MCF 10A (cell line): ENCODE results near the gene RPS6KA2. TPM values are rescaled to one million over a fixed set of nuclear protein-coding genes. Genes with fewer than 3 reads are reported as not detected.
"Not testable (repeated sequence)": the region's sequence is repeated elsewhere in the genome, so short reads cannot be mapped to it uniquely, and the experiment has no call there.

ENCODE experiments used
- BruUV-seq: library from RNA; stranded (reverse); fragments of 400-500 nt; replicated peaks from 2 replicates; lab custom pipeline; 2021; lab: Mats Ljungman, UMichigan
- CTCF ChIA-PET: fragments of 300-600 bp; sonication (Branson Sonifier 250); formaldehyde crosslinking; extraction: SDS; loops from one replicate; lab custom pipeline; 2021; ENCODE audit warnings: antibody characterized with exemption, inconsistent platforms; lab: Yijun Ruan, JAX
- POLR2A ChIA-PET: fragments of 300-600, 350-650 bp; sonication (Branson Sonifier 250); formaldehyde crosslinking; extraction: SDS; loops from one replicate; lab custom pipeline; 2020; ENCODE audit warnings: antibody characterized with exemption, inconsistent platforms; lab: Yijun Ruan, JAX
- DNase-seq: peaks from one replicate; pipeline ENCODE4 v3.0.0-alpha.2; 2018; ENCODE audit not compliant: unreplicated experiment
- H3K27ac Mint-ChIP-seq: one replicate; pipeline ENCODE4 v1.8.0; 2022; ENCODE audit warnings: mild to moderate bottlenecking, low read depth, mixed read lengths; ENCODE audit not compliant: unreplicated experiment
- H3K27me3 Mint-ChIP-seq: one replicate; pipeline ENCODE4 v1.8.0; 2022; ENCODE audit warnings: mixed read lengths; ENCODE audit not compliant: insufficient read depth, unreplicated experiment
- H3K36me3 Mint-ChIP-seq: one replicate; pipeline ENCODE4 v1.8.0; 2022; ENCODE audit warnings: mild to moderate bottlenecking, moderate library complexity, mixed read lengths; ENCODE audit not compliant: insufficient read depth, unreplicated experiment
- H3K4me1 Mint-ChIP-seq: one replicate; pipeline ENCODE4 v1.8.0; 2022; ENCODE audit warnings: mixed read lengths; ENCODE audit not compliant: insufficient read depth, unreplicated experiment
- H3K4me3 Mint-ChIP-seq: one replicate; pipeline ENCODE4 v1.8.0; 2022; ENCODE audit warnings: mild to moderate bottlenecking, moderate library complexity, mixed read lengths; ENCODE audit not compliant: unreplicated experiment
- H3K9me3 Mint-ChIP-seq: one replicate; pipeline ENCODE4 v1.8.0; 2022; ENCODE audit warnings: mixed read lengths; ENCODE audit not compliant: unreplicated experiment
- CTCF ChIP-seq: fragments of 200-600 bp; IDR thresholded peaks from one replicate; pipeline ENCODE4 v1.8.0; 2022; ENCODE audit warnings: antibody characterized with exemption, mild to moderate bottlenecking; ENCODE audit not compliant: unreplicated experiment
- intact Hi-C: fragments of 100-400 bp; cut with micrococcal nuclease; formaldehyde crosslinking; loops from 2 replicates; pipeline ENCODE4 v1.14.1; 2022
- total RNA-seq: library from RNA; stranded (reverse); gene quantifications from 2 replicates; pipeline ENCODE4 v1.2.3, GENCODE V29; 2022

Gene RPS6KA2
- total RNA-seq, 1 experiment from 2014 or later: 126 TPM

- intact Hi-C loops: loop anchor here (5.0 kb wide), 1 partner anchor 227 kb away; no protein-coding TSS in a partner anchor
- not testable (repeated sequence) for H3K27me3 Mint-ChIP-seq, H3K9me3 Mint-ChIP-seq, H3K4me1 Mint-ChIP-seq, DNase-seq, H3K36me3 Mint-ChIP-seq
- POLR2A ChIA-PET: interaction anchor here (0.6 to 1.9 kb wide), 11 partner anchors 8 to 243 kb away, joined by 3 to 14 read pairs (median 4); partner anchors contain the start of genes RPS6KA2 and SFT2D1
- CTCF ChIA-PET: interaction anchor here (1.0 to 1.4 kb wide), 2 partner anchors 37 to 107 kb away, joined by 4 to 7 read pairs; no protein-coding TSS in a partner anchor
- peak; percentile 11 for TF ChIP-seq CTCF
- Mint-ChIP-seq H3K4me3 (peak overlapping the region; percentile 85), H3K27ac (peak overlapping the region; percentile 88)
- BruUV-seq: TSS peak; percentile 58
Measured at GRCh38 chr6:166383802-166384363, 243.2 kb downstream of the RPS6KA2 start.

DNA sequence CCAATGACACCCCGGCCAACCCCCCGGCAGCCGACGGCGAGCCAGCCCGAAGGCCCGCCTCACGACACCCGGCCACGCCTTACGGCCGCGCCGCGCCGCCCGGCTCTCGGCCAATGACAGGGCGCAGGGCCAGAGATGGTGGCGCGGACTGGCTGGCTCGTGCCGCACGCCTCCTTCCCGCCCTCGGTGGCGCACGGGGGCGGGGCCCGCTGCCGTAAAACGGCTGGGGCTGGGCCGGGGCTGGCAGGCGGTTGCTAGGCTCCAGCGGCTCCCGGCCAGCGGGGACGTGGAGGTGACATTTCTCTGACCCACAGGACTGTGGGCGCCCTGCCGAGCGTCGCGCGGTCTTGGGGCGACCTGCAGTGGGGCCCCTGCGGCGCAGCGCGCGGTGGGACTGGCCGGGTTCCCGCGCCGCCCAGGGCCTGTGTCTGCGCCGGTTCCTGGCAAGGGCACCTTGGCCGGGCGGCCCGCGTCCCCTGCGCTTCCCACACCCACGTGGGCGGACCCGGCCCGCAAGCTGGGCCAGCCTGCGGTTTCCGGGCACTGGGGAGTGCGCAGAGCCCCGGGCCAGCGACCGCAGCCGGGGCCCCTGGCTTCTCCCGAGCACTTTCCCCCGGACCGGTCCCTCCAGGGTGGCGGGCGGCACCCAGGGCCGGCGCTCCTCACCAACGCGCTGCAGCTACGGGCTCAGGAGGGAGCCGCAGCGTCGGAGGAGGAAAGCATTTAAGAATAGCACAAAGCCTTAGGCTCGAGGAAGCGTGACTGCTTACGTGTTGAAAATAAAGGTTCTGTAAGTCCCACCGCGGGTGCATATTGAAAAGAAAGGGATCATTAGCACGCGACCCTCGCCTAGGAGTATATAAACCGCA, 243.9 kb downstream of the RPS6KA2 start, which contains the start of gene MPC1:
Gene MPC1, minus strand, starts transcription at position 8 of the 869 bp plus-strand sequence. CDS start 64 bp downstream, outside the sequence.
- intact Hi-C loops: loop anchor here (1.0 to 5.0 kb wide), 2 partner anchors 108 to 226 kb away; no protein-coding TSS in a partner anchor
- no peaks in the 10 kb centered on the region for H3K9me3 Mint-ChIP-seq
- no peak for TF ChIP-seq CTCF
- BruUV-seq: no TSS peak
- no peaks in the 10 kb centered on the region for H3K36me3 Mint-ChIP-seq
- peak within 1 kb of the TSS; percentile 85 for H3K4me3 Mint-ChIP-seq
- no peaks in the 10 kb centered on the region for H3K4me1 Mint-ChIP-seq
- H3K27me3 Mint-ChIP-seq: no peaks in the 10 kb centered on the region
- DNase-seq: peak; percentile 96
- CTCF ChIA-PET: interaction anchor here (0.7 to 1.4 kb wide), 2 partner anchors 31 to 107 kb away, joined by 3 to 7 read pairs; no protein-coding TSS in a partner anchor
- peak within 1 kb of the TSS; percentile 88 for H3K27ac Mint-ChIP-seq
- POLR2A ChIA-PET: interaction anchor here (0.7 to 1.9 kb wide), 10 partner anchors 9 to 244 kb away, joined by 3 to 14 read pairs (median 4); partner anchors contain the start of genes RPS6KA2 and SFT2D1

DNA sequence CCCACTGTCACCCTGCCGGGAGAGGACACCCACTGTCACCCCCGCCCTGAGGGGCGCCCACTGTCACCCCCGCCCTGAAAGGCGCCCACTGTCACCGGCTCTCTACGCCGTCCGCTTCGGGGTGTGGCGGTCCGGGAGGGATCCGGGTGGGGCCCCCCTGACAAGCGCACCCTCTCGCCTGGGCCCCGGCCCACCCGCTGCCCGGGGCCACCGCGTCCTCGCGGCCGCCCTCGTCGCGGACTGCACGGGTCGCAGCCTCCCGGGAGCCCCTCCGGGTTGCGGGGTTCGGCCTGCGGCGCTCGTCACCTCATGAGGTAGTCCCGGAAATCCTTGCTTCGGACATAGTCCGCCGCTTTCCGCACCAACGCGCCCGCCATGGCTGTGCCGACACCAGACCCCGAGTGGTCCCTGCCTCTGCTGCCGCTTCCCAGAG, 244.5 kb downstream of the RPS6KA2 start:
- intact Hi-C loops: loop anchor here (1.0 to 5.0 kb wide), 2 partner anchors 107 to 225 kb away; no protein-coding TSS in a partner anchor
- H3K36me3 Mint-ChIP-seq: no peaks in the 10 kb centered on the region
- no peak for DNase-seq
- H3K4me1 Mint-ChIP-seq: no peaks in the 10 kb centered on the region
- H3K9me3 Mint-ChIP-seq: no peaks in the 10 kb centered on the region
- BruUV-seq: no TSS peak
- H3K27ac Mint-ChIP-seq: no peak overlapping the region
- peak overlapping the region; percentile 85 for H3K4me3 Mint-ChIP-seq
- no peaks in the 10 kb centered on the region for H3K27me3 Mint-ChIP-seq
- CTCF ChIA-PET: no interaction called here
- POLR2A ChIA-PET: interaction anchor here (1.9 kb wide), 1 partner anchor 22 kb away, joined by 13 read pairs; no protein-coding TSS in a partner anchor
- no peak for TF ChIP-seq CTCF
